Endothelial cell of umbilical vein (primary cell): ENCODE results near the gene CA4. TPM values are rescaled to one million over a fixed set of nuclear protein-coding genes. Genes with fewer than 3 reads are reported as not detected.

Source experiments
- BruUV-seq: library from RNA; stranded (reverse); fragments of 400-500 nt; replicated peaks from 2 replicates; lab custom pipeline; 2021; lab: Mats Ljungman, UMichigan
- CTCF ChIA-PET: fragments of 300-600, 350-600 bp; sonication (Branson Sonifier 250); formaldehyde crosslinking; loops from one replicate; lab custom pipeline; 2021; ENCODE audit warnings: antibody characterized with exemption, inconsistent platforms; lab: Charles Lee
- POLR2A ChIA-PET: fragments of 300-600, 350-600 bp; sonication (Branson Sonifier 250); formaldehyde crosslinking; loops from one replicate; lab custom pipeline; 2021; ENCODE audit warnings: antibody characterized with exemption, inconsistent platforms; lab: Charles Lee
- DNase-seq: peaks from one replicate; pipeline ENCODE4 v3.0.0-alpha.2; 2011; ENCODE audit warnings: low read depth, low spot score
- FAIRE-seq: peaks from 2 replicates; lab custom pipeline; 2011; peaks lifted over from hg19 to GRCh38; lab: Jason Lieb, UNC
- H2AFZ ChIP-seq: 2 replicates; pipeline ENCODE4 v1.6.0; 2012; ENCODE audit warnings: low read depth, low read length, control low read depth, inconsistent platforms
- H3K27ac ChIP-seq: 2 replicates; pipeline ENCODE4 v1.5.1; 2011; ENCODE audit warnings: low read depth, mild to moderate bottlenecking, control low read depth, low read length, moderate library complexity; ENCODE audit not compliant: insufficient read depth
- H3K27me3 ChIP-seq, 2 experiments: 2 replicates each; pipeline versions ENCODE4 v1.6.0 to v1.6.1; 2011; ENCODE audit warnings: low read length in 2 of 2, mixed read lengths in 1 of 2; ENCODE audit not compliant: control insufficient read depth in 2 of 2, insufficient read depth in 2 of 2
- H3K36me3 ChIP-seq, 2 experiments: 2 replicates in 1 of 2; 3 replicates in 1 of 2; pipeline ENCODE4 v1.5.1; 2011; ENCODE audit warnings: low read length in 2 of 2, mild to moderate bottlenecking in 1 of 2, moderate library complexity in 1 of 2; ENCODE audit not compliant: control insufficient read depth in 2 of 2, insufficient read depth in 2 of 2; ENCODE audit errors: extremely low read depth in 1 of 2
- H3K4me1 ChIP-seq: 3 replicates; pipeline ENCODE4 v1.5.1; 2011; ENCODE audit warnings: mild to moderate bottlenecking, low read length; ENCODE audit not compliant: control insufficient read depth, insufficient read depth; ENCODE audit errors: extremely low read depth
- H3K4me2 ChIP-seq: 2 replicates; pipeline ENCODE4 v1.6.1; 2011; ENCODE audit warnings: low read length, control low read depth, mixed read lengths; ENCODE audit not compliant: insufficient read depth
- H3K4me3 ChIP-seq, 3 experiments: fragments of 200-600 bp in 1 of 3; sonication (generic), shearing (Covaris generic) in 1 of 3; replicated peaks in 1 of 3; 2 replicates each; pipeline ENCODE4 v1.5.1; 2011 to 2016; ENCODE audit warnings: control low read depth in 3 of 3, low read length in 3 of 3, mild to moderate bottlenecking in 2 of 3, inconsistent platforms in 1 of 3, low read depth in 1 of 3, moderate library complexity in 1 of 3; ENCODE audit not compliant: insufficient read depth in 1 of 3
- H3K79me2 ChIP-seq: 2 replicates; pipeline ENCODE4 v1.6.0; 2012; ENCODE audit warnings: low read length, inconsistent platforms; ENCODE audit not compliant: control insufficient read depth, insufficient read depth
- H3K9ac ChIP-seq: replicated peaks from 2 replicates; pipeline ENCODE3; 2011; ENCODE audit warnings: low read length, control low read depth; ENCODE audit not compliant: insufficient read depth; ENCODE audit errors: extremely low read depth
- H3K9me1 ChIP-seq: replicated peaks from 3 replicates; pipeline ENCODE4 v1.6.0; 2011; ENCODE audit warnings: mild to moderate bottlenecking, low read length; ENCODE audit not compliant: control insufficient read depth, insufficient read depth; ENCODE audit errors: extremely low read depth
- H3K9me3 ChIP-seq: replicated peaks from 2 replicates; pipeline ENCODE4 v1.5.1; 2012; ENCODE audit warnings: low read length, inconsistent platforms; ENCODE audit not compliant: control insufficient read depth, insufficient read depth
- H4K20me1 ChIP-seq: replicated peaks from 2 replicates; pipeline ENCODE3; 2011; ENCODE audit warnings: mild to moderate bottlenecking, low read length; ENCODE audit not compliant: control insufficient read depth, insufficient read depth; ENCODE audit errors: extremely low read depth
- FOS ChIP-seq: IDR thresholded peaks from 2 replicates; pipeline ENCODE4 v1.6.1; 2011; ENCODE audit warnings: mild to moderate bottlenecking, low read length, moderate library complexity, borderline replicate concordance; ENCODE audit not compliant: insufficient read depth
- GATA2 ChIP-seq: IDR thresholded peaks from 2 replicates; pipeline ENCODE4 v1.7.0; 2011; ENCODE audit warnings: low read depth, mild to moderate bottlenecking, moderate library complexity, mixed read lengths, low read length; ENCODE audit not compliant: insufficient read length, insufficient read depth
- JUN ChIP-seq: IDR thresholded peaks from 2 replicates; pipeline ENCODE4 v1.6.1; 2011; ENCODE audit warnings: borderline replicate concordance, low read depth; ENCODE audit not compliant: insufficient read length, insufficient read depth
- MAX ChIP-seq: IDR thresholded peaks from 2 replicates; pipeline ENCODE4 v1.6.1; 2011; ENCODE audit not compliant: insufficient read depth, insufficient read length
- MYC ChIP-seq: IDR thresholded peaks from one replicate; pipeline ENCODE4 v1.6.1; 2011; ENCODE audit warnings: mild to moderate bottlenecking, low read depth, low read length
- POLR2A ChIP-seq: IDR thresholded peaks from 2 replicates; pipeline ENCODE4 v1.6.1; 2012; ENCODE audit warnings: low read depth, mild to moderate bottlenecking, control low read depth, low read length
- POLR2AphosphoS5 ChIP-seq: IDR thresholded peaks from 2 replicates; pipeline ENCODE4 v1.6.1; 2012; ENCODE audit warnings: low read depth, mild to moderate bottlenecking, control low read depth, low read length, moderate library complexity; ENCODE audit not compliant: insufficient read depth
- dilution Hi-C: fragments of 300-500 bp; cut with MboI; formaldehyde crosslinking; loops from one replicate; pipeline ENCODE4 v1.15.0; 2019; ENCODE audit warnings: low sequenced_read_pairs; ENCODE audit not compliant: extremely low pct_ligation_motif_present
- intact Hi-C: fragments of 100-400 bp; cut with micrococcal nuclease; formaldehyde crosslinking; loops from one replicate; pipeline ENCODE4 v1.10.0; 2022
- polyA plus RNA-seq, 4 experiments: library from polyadenylated mRNA; depleted of rRNA in 3 of 4; stranded (reverse) in 3 of 4; unstranded in 1 of 4; fragments of >200 nt; gene quantifications; 2 replicates each; pipeline versions ENCODE4 v1.2.1 to v1.2.3, GENCODE V29; 2011 to 2012; ENCODE audit warnings: missing spikeins in 1 of 4
- total RNA-seq: library from RNA; stranded (reverse); gene quantifications from 2 replicates; pipeline ENCODE4 v1.2.3, GENCODE V29; 2021
- TF ChIP-seq, protein P1 (sequence below), 2 donors: IDR thresholded peaks; 1 replicate in 1 of 2; 2 replicates in 1 of 2; pipeline ENCODE4 v1.5.1; 2011; ENCODE audit warnings: low read length in 2 of 2, mild to moderate bottlenecking in 2 of 2, moderate library complexity in 2 of 2, control low read depth in 1 of 2, inconsistent platforms in 1 of 2, low read depth in 1 of 2; ENCODE audit not compliant: insufficient read depth in 1 of 2; ENCODE audit errors: extremely low read depth in 1 of 2

The CA4 gene
- total and polyA plus RNA-seq, 2 donors (not counting 3 experiments of a cell fraction or from before 2014, with no cell fraction given): 0.17 to 0.29 TPM

DNA sequence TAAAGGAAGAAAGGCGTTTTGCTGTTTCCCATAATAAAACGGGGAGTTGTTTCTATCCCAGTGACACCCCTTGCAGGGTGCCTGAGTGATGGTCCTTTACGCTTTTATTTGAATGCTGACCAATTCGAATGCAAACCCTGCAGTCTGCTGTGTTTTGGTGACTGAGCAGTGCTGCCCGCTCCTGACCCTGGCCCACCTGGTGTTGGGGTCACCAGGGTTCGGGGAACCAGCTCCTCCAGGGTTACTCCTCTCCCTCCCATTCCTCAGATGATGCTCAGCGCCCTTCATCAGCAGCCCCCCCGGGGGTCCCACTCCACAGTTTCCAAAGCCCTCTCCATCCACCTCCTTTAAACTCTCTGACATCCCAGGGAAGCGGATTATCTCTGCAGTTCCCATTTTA lies 6.0 kb downstream of the CA4 start:
- ChIA-PET POLR2A (no interaction called here), CTCF (no interaction called here)
- Histone ChIP-seq H3K9ac (no peak overlapping the region), H3K4me1 (no peaks in the 10 kb centered on the region), H3K9me1 (no peaks in the 10 kb centered on the region), H2AFZ (no peak overlapping the region), H3K79me2 (no peaks in the 10 kb centered on the region), H3K9me3 (no peaks in the 10 kb centered on the region), H3K27me3 (peaks cover 18 to 23% of the 10 kb centered on the region in 2 experiments), H3K4me2 (no peak overlapping the region), H3K27ac (no peak overlapping the region), H3K36me3 (no peaks in the 10 kb centered on the region), H3K4me3 (no peak overlapping the region), H4K20me1 (no peaks in the 10 kb centered on the region)
- no TSS peak for BruUV-seq
- intact Hi-C loops (no loop called here), dilution Hi-C loops (no loop called here)
- FAIRE-seq (no peak), DNase-seq (no peak)
- TF ChIP-seq JUN (no peak), MAX (no peak), MYC (no peak), GATA2 (no peak), FOS (no peak), POLR2A (no peak), POLR2AphosphoS5 (no peak)
- TF ChIP-seq, protein P1, sequence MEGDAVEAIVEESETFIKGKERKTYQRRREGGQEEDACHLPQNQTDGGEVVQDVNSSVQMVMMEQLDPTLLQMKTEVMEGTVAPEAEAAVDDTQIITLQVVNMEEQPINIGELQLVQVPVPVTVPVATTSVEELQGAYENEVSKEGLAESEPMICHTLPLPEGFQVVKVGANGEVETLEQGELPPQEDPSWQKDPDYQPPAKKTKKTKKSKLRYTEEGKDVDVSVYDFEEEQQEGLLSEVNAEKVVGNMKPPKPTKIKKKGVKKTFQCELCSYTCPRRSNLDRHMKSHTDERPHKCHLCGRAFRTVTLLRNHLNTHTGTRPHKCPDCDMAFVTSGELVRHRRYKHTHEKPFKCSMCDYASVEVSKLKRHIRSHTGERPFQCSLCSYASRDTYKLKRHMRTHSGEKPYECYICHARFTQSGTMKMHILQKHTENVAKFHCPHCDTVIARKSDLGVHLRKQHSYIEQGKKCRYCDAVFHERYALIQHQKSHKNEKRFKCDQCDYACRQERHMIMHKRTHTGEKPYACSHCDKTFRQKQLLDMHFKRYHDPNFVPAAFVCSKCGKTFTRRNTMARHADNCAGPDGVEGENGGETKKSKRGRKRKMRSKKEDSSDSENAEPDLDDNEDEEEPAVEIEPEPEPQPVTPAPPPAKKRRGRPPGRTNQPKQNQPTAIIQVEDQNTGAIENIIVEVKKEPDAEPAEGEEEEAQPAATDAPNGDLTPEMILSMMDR (IDR thresholded peaks at IDR 0.05; ENCODE audit: extremely low read depth in 1 of 2, insufficient read depth in 1 of 2, low read depth in 1 of 2, low read length in 2 of 2): no peak
